Vagina (tissue), 2 donors: ENCODE results near the gene PDLIM4. TPM values are rescaled to one million over a fixed set of nuclear protein-coding genes. Genes with fewer than 3 reads are reported as not detected.
A peak's percentile ranks its signal among the peaks of the same experiment; 100 is the strongest.

Experiments
- DNase-seq, 2 donors: peaks; one replicate each; pipeline ENCODE4 v3.0.0-alpha.2; 2017; ENCODE audit errors: extremely low spot score in 2 of 2
- H3K27ac ChIP-seq: fragments of 200-600 bp; sonication (generic); one replicate; pipeline ENCODE4 v1.5.1; 2019
- H3K27me3 ChIP-seq: fragments of 200-600 bp; sonication (generic); one replicate; pipeline ENCODE4 v1.5.1; 2019
- H3K36me3 ChIP-seq, 2 donors: fragments of 200-600 bp; sonication (generic); one replicate each; pipeline ENCODE4 v1.5.1; 2017 to 2019
- H3K4me1 ChIP-seq: fragments of 200-600 bp; sonication (generic); one replicate; pipeline ENCODE4 v1.5.1; 2019
- H3K4me3 ChIP-seq, 2 donors: fragments of 200-600 bp; sonication (generic); 1 replicate in 1 of 2; 2 replicates in 1 of 2; pipeline ENCODE4 v1.5.1; 2016 to 2019
- H3K9me3 ChIP-seq: fragments of 200-600 bp; sonication (generic); one replicate; pipeline ENCODE4 v1.5.1; 2019
- CTCF ChIP-seq, 3 experiments: fragments of 450-650 bp in 2 of 3; fragments of 200-600 bp in 1 of 3; sonication (generic) in 1 of 3; IDR thresholded peaks; one replicate each; pipeline ENCODE4 v1.5.1; 2017 to 2019; ENCODE audit warnings: antibody characterized with exemption in 3 of 3, mild to moderate bottlenecking in 2 of 3, moderate library complexity in 2 of 3
- POLR2A ChIP-seq, 2 donors: fragments of 450-650 bp; IDR thresholded peaks; one replicate each; pipeline ENCODE4 v1.6.1; 2017; ENCODE audit warnings: antibody characterized with exemption in 2 of 2, mild to moderate bottlenecking in 2 of 2, moderate library complexity in 2 of 2
- POLR2AphosphoS5 ChIP-seq, 2 donors: sonication (generic); formaldehyde crosslinking; IDR thresholded peaks; one replicate each; pipeline ENCODE4 v1.9.0; 2017; ENCODE audit warnings: antibody characterized with exemption in 2 of 2, mild to moderate bottlenecking in 2 of 2, low read depth in 1 of 2; ENCODE audit not compliant: insufficient read depth in 1 of 2
- intact Hi-C: fragments of 100-400 bp; cut with DNase I; formaldehyde crosslinking; loops from one replicate; pipeline ENCODE4 v1.15.1; 2023
- total RNA-seq: library from RNA; depleted of rRNA; stranded (reverse); fragments of >200 nt; gene quantifications from one replicate; pipeline ENCODE4 v1.2.3, GENCODE V29; 2016

Gene PDLIM4
- total RNA-seq, 1 donor from 2014 or later: 76.4 TPM

- no peaks in the 10 kb centered on the region for H3K36me3 ChIP-seq
- H3K4me1 ChIP-seq: no peaks in the 10 kb centered on the region
- no peak for TF ChIP-seq POLR2AphosphoS5 (IDR thresholded peaks at IDR 0.05; ENCODE audit: insufficient read depth in 1 of 2, low read depth in 1 of 2)
- no peak for TF ChIP-seq POLR2A (IDR thresholded peaks at IDR 0.05)
- no peak for TF ChIP-seq CTCF (IDR thresholded peaks at IDR 0.05)
- intact Hi-C loops: no loop called here
- no peaks in the 10 kb centered on the region for H3K9me3 ChIP-seq
- H3K4me3 ChIP-seq: no peak overlapping the region
- DNase-seq: peak in 1 of 2 donors; percentile 56
- H3K27me3 ChIP-seq: no peaks in the 10 kb centered on the region
- H3K27ac ChIP-seq: no peak overlapping the region
These were observed 26.0 kb downstream of the PDLIM4 start for GRCh38 chr5:132283423-132284043.

- Histone ChIP-seq H3K9me3 (no peaks in the 10 kb centered on the region), H3K4me3 (no peak overlapping the region), H3K27me3 (no peaks in the 10 kb centered on the region), H3K4me1 (peaks cover 7% of the 10 kb centered on the region), H3K27ac (no peak overlapping the region), H3K36me3 (no peaks in the 10 kb centered on the region)
- peak in 1 of 2 donors; percentile 18 for DNase-seq
- TF ChIP-seq CTCF (IDR thresholded peaks at IDR 0.05) (no peak), POLR2A (IDR thresholded peaks at IDR 0.05) (no peak), POLR2AphosphoS5 (IDR thresholded peaks at IDR 0.05; ENCODE audit: insufficient read depth in 1 of 2, low read depth in 1 of 2) (no peak)
- intact Hi-C loops: no loop called here
These were observed 31.6 kb downstream of the PDLIM4 start for GRCh38 chr5:132289097-132289496.

- intact Hi-C loops: loop anchor here (10.0 kb wide), 2 partner anchors 66 to 74 kb away; partner anchors contain the start of genes P4HA2 and SLC22A5
- Histone ChIP-seq H3K9me3 (no peaks in the 10 kb centered on the region), H3K36me3 (no peaks in the 10 kb centered on the region), H3K27ac (no peak overlapping the region), H3K4me1 (peaks cover 15% of the 10 kb centered on the region), H3K27me3 (no peaks in the 10 kb centered on the region), H3K4me3 (no peak overlapping the region)
- TF ChIP-seq POLR2AphosphoS5 (IDR thresholded peaks at IDR 0.05; ENCODE audit: insufficient read depth in 1 of 2, low read depth in 1 of 2): no peak
- TF ChIP-seq CTCF (IDR thresholded peaks at IDR 0.05): no peak
- no peak for DNase-seq
These were observed 33.5 kb downstream of the PDLIM4 start for GRCh38 chr5:132291026-132291425.

GRCh38 chr5:132293066-132293991 lies 35.8 kb downstream of the PDLIM4 start:
- intact Hi-C loops: loop anchor here (10.0 kb wide), 2 partner anchors 69 to 71 kb away; partner anchors contain the start of genes P4HA2 and SLC22A5
- Histone ChIP-seq H3K36me3 (no peaks in the 10 kb centered on the region), H3K27ac (peak overlapping the region; percentile 94), H3K4me1 (peaks cover 15% of the 10 kb centered on the region), H3K9me3 (no peaks in the 10 kb centered on the region), H3K27me3 (no peaks in the 10 kb centered on the region), H3K4me3 (peak overlapping the region; percentile 61 to 80)
- DNase-seq: peak; percentile 95
- peak in 2 of 3 experiments; percentile 4 to 26 for TF ChIP-seq CTCF (IDR thresholded peaks at IDR 0.05)
- no peak for TF ChIP-seq POLR2AphosphoS5 (IDR thresholded peaks at IDR 0.05; ENCODE audit: insufficient read depth in 1 of 2, low read depth in 1 of 2)
- TF ChIP-seq POLR2A (IDR thresholded peaks at IDR 0.05): no peak
